Left hindlimb (tissue), 1 donor: ENCODE measurements around the gene KLF13.
"Not testable (repeated sequence)": the region's sequence is repeated elsewhere in the genome, so short reads cannot be mapped to it uniquely, and the experiment has no call there.

Experiments
- DNase-seq: peaks from one replicate; pipeline ENCODE4 v3.0.0-alpha.2; 2018

KLF13 gene

DNA sequence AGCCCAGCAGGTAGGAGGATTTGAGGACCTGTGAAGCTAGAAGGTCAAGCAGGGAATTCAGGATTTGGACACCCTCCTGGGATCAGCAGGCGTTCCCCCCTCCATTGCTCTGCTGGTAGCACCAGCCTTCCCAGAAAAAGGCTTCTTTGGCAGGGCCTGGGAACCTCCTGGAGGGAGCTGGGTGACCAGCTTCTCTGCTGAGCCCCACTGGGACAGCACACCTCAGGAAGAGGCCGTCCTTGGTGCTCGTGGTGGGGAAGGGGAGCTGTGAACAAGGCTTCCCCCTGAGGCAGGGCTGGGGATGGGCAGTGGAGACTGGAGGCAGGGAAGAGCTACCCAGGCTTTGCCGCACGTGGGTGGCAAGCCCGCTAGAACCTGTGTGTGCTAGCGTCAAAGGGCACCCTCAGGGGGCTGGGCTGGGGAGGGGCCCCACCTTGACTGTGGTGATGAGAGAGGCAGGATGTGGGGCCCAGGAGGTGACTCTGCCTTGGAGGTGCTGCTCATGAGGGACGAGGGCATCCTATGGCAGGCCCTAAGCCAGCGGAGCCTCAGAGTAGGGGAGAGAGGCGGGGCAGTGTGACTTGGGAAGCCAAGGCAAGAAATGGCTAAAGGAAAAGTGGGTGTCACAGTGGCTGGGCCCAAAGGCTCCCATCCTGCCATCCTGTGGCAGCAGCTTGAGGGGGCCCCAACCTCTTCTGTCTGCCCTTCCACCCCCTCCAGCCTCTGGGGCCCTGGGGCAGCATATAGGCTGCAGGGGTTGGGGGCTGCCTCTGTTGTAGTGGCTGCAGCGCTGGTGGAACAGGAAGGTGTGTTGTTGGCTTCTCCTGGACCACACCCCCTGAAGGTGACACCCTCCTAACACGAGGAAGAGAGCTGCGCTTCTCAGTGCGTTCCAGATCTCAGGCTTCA, 20.7 kb downstream of the KLF13 start:
- no peak for DNase-seq

GRCh38 chr15:31347981-31348803, 21.6 kb downstream of the KLF13 start:
- DNase-seq, result no peak

DNA sequence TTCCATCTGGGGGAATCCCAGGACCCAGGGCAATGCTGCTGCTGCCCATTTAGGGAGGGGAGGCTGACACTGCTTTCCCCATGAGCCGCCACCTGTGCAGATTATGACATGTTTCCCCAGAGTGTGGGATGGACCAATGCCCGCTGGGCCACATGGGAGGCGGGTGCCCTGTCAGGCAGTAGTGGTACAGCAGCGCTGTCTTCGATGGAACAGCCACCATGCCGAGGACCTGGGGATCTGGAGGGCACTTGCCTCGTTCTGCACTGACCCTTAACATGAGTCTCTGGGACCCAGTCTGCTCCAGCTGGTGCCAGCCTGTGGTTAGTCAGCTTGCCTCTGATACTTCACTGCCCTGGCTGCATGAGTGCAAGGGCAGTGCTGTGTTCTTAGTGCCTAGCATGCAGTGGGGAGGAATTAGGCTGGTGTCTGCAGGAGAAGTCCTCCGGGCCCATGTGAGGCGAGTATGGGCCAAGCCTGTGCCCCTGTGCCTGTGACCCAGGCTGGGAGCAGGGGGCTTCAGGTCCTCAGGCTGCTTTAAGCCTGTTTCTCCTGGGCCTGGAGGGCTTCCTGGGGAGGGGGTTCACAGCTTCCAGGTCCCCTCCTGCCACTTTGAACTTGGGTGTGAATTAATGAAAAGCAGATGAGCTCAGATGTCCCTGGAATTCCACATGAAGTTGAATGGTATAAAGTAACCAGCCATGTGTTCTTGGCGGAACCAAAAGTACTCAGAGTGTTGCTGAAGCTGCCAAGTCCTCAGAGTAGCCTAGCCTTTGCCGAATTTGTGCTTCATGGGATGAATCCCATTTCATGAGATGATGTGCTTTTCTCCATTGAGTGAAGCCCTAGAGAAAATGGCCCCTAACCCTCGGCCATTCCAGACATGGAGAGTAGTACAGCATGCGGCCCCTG, 22.9 kb downstream of the KLF13 start:
- DNase-seq, result no peak

DNA sequence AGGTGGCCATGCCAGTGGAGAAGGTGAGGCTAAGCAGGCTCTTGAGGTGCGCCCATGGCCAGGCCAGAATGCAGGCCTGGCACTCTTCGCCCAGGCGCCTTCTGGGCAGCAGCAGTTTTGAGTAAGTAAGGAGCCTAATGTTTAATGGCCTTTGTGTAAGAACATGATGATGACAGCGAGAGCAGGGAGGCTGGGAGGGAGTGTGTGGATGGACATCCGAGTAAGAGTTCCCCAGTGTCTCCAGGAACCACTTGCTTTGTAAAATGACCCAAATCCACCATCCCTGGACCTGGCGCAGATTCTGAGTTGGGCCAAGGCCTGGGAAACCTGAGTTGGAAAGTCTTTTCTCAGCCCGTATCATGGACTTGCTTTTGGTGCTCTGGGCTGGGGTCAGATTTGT, 24.1 kb downstream of the KLF13 start:
- no peak for DNase-seq

DNA sequence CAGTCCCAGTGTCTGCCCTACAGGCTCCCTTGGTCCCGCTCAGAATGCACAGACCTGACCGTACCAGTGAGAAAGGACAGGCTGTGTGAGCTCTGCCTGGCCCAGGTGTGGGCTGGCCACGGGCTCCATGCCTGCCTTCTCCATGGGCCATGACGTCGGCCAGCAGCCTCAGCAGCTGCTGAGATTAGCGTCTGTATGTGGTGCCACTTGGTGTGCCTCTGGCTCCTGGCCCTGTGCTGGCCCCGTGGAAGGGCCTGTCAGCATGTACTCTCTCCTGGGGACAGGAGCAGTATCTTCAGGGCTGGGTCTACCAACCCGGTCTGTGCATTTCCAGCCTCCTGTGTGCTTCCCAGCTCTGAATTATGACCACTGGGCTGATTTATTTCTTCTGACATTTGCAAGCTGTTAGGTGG, 25.7 kb downstream of the KLF13 start:
- no peak for DNase-seq

DNA sequence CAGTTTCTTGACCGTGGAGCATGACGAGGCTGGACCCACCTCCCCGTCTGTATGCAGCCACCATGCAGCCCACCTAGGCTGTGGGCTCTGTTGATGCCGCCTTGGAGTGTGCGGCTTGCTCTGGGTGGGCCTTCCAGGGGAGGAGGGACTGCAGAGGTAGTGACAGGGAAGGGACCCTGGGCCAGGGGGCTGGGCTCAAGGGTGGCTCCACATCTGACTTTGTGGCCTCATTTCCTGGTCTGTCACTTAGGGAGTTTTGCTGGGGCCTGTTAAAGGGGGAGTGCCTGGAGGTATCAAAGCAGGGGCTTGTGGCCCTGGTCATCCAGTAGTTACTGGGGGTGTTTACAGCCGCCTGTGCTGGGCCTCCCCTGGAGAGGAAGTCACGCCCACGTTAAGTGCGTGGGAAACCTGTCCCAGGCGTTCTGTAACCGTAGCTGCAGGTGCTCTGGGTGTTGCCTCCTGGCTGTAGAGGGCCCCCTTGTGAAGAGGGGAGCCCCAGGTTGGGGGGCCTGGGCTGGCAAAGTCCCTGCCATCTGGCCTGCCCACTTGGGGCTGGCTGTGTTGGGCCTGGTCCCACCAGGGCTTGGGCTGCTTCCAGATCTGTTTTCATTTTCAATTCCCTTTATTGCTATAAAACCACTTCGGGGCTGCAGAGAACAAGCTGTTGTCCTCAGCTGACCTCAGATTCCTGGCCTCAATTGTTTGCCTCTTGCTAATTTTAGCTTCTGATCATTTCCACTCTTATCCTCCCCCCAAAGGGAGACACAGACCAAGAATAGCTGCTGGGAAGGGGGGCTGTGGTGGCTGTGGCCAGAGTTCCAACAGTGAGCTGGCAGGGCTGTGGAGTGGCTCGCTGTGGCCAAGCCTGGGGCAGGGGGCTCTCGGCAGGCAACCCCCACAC, 26.5 kb downstream of the KLF13 start:
- DNase-seq, result peak; percentile 73

- DNase-seq, result no peak
These were observed 27.3 kb downstream of the KLF13 start for GRCh38 chr15:31353931-31354330.

- not testable (repeated sequence) for DNase-seq
These were observed 29.5 kb downstream of the KLF13 start for GRCh38 chr15:31356097-31356496.

- no peak for DNase-seq
These were observed 30.5 kb downstream of the KLF13 start for GRCh38 chr15:31357148-31357547.

DNA sequence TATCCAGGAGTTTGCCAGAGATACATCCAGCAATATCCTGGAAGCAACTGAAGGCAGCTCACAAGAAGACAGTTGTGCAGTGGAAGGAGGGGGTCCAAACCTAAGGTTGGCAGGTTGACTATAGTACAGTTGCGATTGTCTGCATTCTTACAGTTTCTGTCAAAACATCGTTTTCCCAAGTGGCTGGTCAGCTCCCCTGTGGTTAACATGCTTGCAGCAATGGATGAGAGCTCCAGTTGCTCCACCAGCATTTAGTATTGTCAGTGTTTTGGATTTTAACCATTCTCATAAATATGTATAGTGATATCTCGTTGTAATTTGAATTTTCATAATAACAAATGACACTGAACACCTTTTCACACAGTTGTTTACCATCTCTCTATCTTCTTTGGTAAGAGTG, 31.5 kb downstream of the KLF13 start:
- no peak for DNase-seq

DNA sequence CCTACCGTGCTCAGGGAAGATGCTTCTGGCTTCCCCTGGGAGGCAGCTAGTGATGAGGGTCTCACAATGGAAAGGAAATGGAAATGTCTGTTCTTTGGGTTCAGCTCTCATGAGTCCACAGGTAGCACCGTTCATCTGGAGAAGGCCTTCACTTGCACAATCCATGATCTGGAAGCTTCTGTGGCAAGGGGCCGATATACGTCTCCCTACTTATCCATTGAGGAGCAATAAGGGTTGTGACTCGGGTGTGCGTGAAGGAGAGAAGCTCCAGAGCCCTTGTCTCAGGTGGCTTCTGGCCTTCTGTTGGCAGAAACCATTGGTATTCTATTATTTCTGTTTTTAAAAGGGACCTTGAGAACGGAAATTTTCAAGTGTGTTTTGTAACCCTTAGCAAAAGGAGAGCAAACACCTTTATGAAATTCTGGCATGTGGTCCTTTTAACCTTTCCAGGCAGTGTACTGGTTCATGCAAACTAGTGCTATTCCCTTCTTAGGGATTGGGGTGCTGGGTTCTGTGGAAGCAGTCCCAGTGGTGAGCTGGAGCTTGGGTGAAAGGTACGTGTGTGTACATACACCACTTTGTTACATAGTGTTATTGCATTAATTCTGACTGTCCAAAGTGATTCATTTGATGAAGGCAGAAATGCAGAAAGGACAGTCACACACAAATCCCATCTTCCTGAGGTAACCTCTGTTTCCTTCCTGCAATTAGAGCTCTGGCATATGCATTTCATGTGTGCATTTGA, 32.5 kb downstream of the KLF13 start:
- no peak for DNase-seq

- DNase-seq, result no peak
These were observed 33.1 kb downstream of the KLF13 start for GRCh38 chr15:31359702-31360111.

GRCh38 chr15:31360158-31360561, 33.5 kb downstream of the KLF13 start:
- DNase-seq, result no peak

GRCh38 chr15:31360843-31361763, 34.5 kb downstream of the KLF13 start:
- DNase-seq, result no peak

DNA sequence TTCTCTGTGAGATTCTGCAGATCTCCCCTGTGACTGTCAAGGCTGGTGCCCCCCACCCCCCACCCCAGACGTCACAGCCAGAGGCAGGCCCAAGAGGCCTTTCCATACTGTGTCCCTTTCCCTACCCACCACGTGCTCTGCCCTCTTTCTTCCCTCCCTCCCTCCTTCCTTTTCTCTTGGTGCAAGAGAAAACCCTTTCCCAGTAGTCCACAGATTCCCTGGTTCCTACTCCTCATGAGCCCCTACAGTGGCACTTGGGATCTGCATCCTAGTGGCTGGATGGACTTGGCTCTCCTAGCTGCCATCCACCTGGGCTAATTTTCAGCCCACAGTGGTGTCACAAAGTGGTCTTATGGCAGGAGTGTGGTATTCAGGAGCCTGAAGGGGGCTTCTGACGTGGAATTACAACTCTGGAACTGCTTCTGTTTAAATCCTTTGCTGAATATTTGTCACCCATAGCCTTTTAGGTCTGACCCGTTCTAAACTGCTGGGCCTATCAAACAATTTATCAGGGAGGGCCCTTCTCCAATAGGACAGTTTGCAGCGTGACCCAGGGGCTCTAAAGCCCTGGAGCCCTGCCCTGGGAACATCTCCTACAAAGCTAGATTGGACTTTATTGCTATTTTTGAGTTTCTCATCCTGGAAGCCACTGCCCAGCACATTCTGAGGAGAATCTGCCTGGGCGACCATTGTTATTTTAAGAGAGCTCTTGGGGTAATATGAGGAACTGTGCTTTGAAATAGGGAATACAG, 35.3 kb downstream of the KLF13 start:
- no peak for DNase-seq

- DNase-seq, result no peak
These were observed 36.3 kb downstream of the KLF13 start for GRCh38 chr15:31362886-31363285.

GRCh38 chr15:31364301-31365031, 37.8 kb downstream of the KLF13 start:
- DNase-seq, result peak; percentile 13

DNA sequence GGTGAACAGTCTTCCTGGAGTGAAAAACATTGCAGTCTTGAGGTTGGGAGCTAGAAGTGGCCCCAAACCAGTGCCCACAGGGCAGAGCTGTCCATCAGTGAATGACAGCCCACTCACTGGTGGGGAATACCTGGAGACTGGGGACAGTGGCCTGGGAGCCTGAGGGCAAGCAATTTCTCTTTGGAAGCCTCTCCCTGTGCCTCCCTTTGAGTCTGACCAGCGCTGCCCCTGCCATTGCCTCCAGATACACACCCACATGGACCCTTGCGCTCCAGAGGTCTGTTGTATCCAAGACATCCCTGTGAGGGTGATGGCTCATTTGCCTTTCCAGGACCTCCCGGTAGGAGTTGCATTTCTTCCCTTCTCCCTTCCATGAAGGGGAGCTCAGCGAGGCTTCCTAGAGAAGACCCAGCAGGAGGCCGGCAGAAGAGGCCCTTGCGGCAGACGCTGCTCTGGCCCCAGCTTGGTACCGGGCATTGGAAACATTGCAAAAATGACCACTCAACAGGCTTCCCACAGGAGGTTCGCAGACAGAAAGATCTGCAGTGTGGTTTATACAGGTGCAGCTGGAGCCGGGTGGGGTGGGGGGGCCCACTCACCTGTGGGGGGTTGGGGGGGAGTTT, 38.5 kb downstream of the KLF13 start:
- DNase-seq, result no peak
